Measurements from ENCODE around the gene CAMK1G. TPM values are rescaled to one million over a fixed set of nuclear protein-coding genes. Genes with fewer than 3 reads are reported as not detected.

The CAMK1G gene
- total and polyA plus RNA-seq, 9 of the 15 experiments (the other 6 are each of a cell fraction or from before 2014, with no cell fraction given), result not detected

- TF ChIP-seq ELK1 (CRISPR knock-in tag; IDR thresholded peaks at IDR 0.05) (no peak), FOSL1 (tag; conservative IDR thresholded peaks at IDR 0.05) (peak; percentile 61; the same call in 1 of the 2 replicates), PKNOX1 (IDR thresholded peaks at IDR 0.05) (peak; percentile 42), KDM5B (IDR thresholded peaks at IDR 0.05; ENCODE audit: insufficient replicate concordance, low read depth, low read length) (no peak), SRSF9 (IDR thresholded peaks at IDR 0.05; ENCODE audit: borderline replicate concordance, low read depth, low read length) (no peak), ZFP1 (CRISPR knock-in tag; IDR thresholded peaks at IDR 0.05) (no peak), HIVEP1 (CRISPR knock-in tag; IDR thresholded peaks at IDR 0.05) (no peak), PHF21A (IDR thresholded peaks at IDR 0.05; ENCODE audit: borderline replicate concordance, low read depth) (no peak), CBX1 (IDR thresholded peaks at IDR 0.05; ENCODE audit: low read depth) (no peak), DACH1 (IDR thresholded peaks at IDR 0.05; ENCODE audit: partially characterized antibody) (no peak), RAD21 (CRISPR knock-in tag; conservative IDR thresholded peaks at IDR 0.05 in 1 of 2, IDR thresholded peaks at IDR 0.05 in 1 of 2) (no peak), SIN3A (IDR thresholded peaks at IDR 0.05; ENCODE audit: borderline replicate concordance in 2 of 2, control insufficient read depth in 1 of 2, low read depth in 2 of 2, low read length in 2 of 2) (no peak), ZNF184 (CRISPR knock-in tag; IDR thresholded peaks at IDR 0.05) (no peak), BRF2 (IDR thresholded peaks at IDR 0.05; ENCODE audit: borderline replicate concordance, insufficient read depth, insufficient read length) (no peak), SMARCE1 (IDR thresholded peaks at IDR 0.05) (peak; percentile 16; the same call in 1 of the 2 replicates), TEAD4 (IDR thresholded peaks at IDR 0.05; ENCODE audit: low read length) (peak; percentile 26; the same call in 1 of the 2 replicates), TEAD4 (CRISPR knock-in tag; IDR thresholded peaks at IDR 0.05; ENCODE audit: borderline replicate concordance) (no peak), NFIX (CRISPR knock-in tag; IDR thresholded peaks at IDR 0.05; ENCODE audit: low read depth) (0 out of 2 replicates have a peak, but pooled peaks have one; percentile 10), DDX20 (tag; IDR thresholded peaks at IDR 0.05; ENCODE audit: low read depth) (no peak), KHSRP (IDR thresholded peaks at IDR 0.05) (no peak), XRCC4 (IDR thresholded peaks at IDR 0.05; ENCODE audit: extremely low read depth, insufficient read depth, insufficient read length) (no peak), TAF1 (IDR thresholded peaks at IDR 0.05; ENCODE audit: control insufficient read depth, extremely low read depth, insufficient read depth, low read length, severe bottlenecking) (no peak), ATF7 (IDR thresholded peaks at IDR 0.05) (no peak), ESRRB (CRISPR knock-in tag; IDR thresholded peaks at IDR 0.05; ENCODE audit: borderline replicate concordance) (no peak), HCFC1 (IDR thresholded peaks at IDR 0.05; ENCODE audit: low read depth, low read length) (no peak), SOX6 (IDR thresholded peaks at IDR 0.05) (no peak), FOXP1 (CRISPR knock-in tag; IDR thresholded peaks at IDR 0.05) (no peak), ZNF224 (CRISPR knock-in tag; IDR thresholded peaks at IDR 0.05) (no peak), LARP7 (IDR thresholded peaks at IDR 0.05) (no peak)
Measured at GRCh38 chr1:209652873-209653401, 69.4 kb downstream of the CAMK1G start (continued).
